ENCODE results near the gene ZDHHC5. TPM values are rescaled to one million over a fixed set of nuclear protein-coding genes. Genes with fewer than 3 reads are reported as not detected.

ZDHHC5 gene
- total RNA-seq, 2 donors from 2014 or later, result 46.0 to 53.3 TPM

DNA sequence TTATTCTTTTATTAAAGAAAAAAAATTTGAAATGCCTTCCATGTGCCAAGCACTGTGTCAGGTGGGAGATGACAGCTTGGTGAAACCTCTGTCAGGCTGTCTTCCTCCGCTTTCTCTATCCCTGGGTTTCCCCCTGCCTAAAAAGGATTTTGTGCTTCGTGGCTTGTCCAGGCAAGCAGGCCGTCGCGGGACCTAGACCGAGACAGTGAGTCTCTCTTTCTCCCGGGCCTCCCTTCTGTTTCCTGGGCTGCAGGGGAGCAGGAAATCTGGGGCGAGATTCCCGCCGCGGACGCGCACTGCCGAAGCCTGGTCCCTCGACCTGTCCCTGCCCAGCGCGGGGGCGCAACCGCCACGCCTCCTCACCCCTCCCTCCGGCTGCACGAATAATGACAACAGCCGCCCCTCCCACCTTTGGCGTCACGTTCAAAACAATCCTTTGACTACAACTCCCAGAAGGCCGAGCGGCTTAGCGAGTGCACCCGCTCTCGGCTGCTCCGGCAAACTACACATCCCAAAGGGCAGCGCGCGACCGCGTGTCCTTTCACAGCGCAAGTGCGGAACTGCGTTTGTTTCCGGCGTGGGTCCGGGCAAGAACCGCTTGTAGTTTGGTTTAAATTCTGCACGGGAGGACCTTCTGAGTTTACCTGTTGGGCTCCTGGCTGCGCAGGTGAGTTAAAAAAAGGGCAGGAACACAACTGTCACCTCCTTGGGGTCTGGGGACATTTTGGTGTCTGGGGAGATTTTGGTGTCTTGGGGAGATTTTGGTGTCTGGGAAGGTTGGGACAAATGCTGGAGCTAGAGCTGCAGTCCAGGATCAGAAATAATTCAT, 10.5 kb upstream of the ZDHHC5 start, which contains the start of gene CLP1:
Gene CLP1, plus strand, starts transcription at position 569 of the 829 bp plus-strand sequence. CDS start 1,715 bp downstream, outside the sequence.
- DNase-seq (ENCODE audit: low spot score) (peak; percentile 99), ATAC-seq (ENCODE audit: insufficient number of reproducible peaks, low FRiP score, low read depth) (peak; percentile 95)
- Histone ChIP-seq H3K4me1 (ENCODE audit: control insufficient read depth in 1 of 2, low read depth in 2 of 2) (peaks cover 4 to 27% of the 10 kb centered on the region in 2 donors), H3K36me3 (peaks cover 20% of the 10 kb centered on the region), H3K9me3 (no peaks in the 10 kb centered on the region), H3K4me3 (peak within 1 kb of the TSS; percentile 77), H3K27me3 (replicated peaks; ENCODE audit: insufficient read depth) (no peaks in the 10 kb centered on the region), H3K27ac (peak within 1 kb of the TSS; percentile 86 to 89)
- TF ChIP-seq, protein P1, sequence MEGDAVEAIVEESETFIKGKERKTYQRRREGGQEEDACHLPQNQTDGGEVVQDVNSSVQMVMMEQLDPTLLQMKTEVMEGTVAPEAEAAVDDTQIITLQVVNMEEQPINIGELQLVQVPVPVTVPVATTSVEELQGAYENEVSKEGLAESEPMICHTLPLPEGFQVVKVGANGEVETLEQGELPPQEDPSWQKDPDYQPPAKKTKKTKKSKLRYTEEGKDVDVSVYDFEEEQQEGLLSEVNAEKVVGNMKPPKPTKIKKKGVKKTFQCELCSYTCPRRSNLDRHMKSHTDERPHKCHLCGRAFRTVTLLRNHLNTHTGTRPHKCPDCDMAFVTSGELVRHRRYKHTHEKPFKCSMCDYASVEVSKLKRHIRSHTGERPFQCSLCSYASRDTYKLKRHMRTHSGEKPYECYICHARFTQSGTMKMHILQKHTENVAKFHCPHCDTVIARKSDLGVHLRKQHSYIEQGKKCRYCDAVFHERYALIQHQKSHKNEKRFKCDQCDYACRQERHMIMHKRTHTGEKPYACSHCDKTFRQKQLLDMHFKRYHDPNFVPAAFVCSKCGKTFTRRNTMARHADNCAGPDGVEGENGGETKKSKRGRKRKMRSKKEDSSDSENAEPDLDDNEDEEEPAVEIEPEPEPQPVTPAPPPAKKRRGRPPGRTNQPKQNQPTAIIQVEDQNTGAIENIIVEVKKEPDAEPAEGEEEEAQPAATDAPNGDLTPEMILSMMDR (IDR thresholded peaks at IDR 0.05), result peak; percentile 8

DNA sequence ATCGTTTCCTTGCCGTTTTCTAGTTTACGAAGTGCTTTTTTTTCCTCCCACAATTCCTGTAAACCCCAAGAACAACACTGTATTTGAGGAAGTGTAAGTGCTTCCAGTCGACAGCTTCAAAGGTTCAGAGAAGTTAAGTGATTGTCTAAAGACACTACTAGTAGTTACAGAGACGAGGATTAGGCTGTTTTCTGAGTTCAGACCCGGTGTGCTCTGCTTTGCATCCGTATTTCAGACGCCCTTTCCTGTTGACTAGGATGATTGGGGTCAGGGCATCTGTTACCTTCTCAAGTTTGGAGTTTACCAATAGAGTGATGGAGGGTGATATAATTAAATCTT, 9.9 kb upstream of the ZDHHC5 start:
- peak overlapping the region; percentile 60 to 65 for H3K27ac ChIP-seq
- peak overlapping the region; percentile 77 for H3K4me3 ChIP-seq
- no peaks in the 10 kb centered on the region for H3K9me3 ChIP-seq
- TF ChIP-seq, protein P1 (IDR thresholded peaks at IDR 0.05), result no peak
- peaks cover 20% of the 10 kb centered on the region for H3K36me3 ChIP-seq
- no peak for ATAC-seq (ENCODE audit: insufficient number of reproducible peaks, low FRiP score, low read depth)
- no peaks in the 10 kb centered on the region for H3K27me3 ChIP-seq (replicated peaks; ENCODE audit: insufficient read depth)
- H3K4me1 ChIP-seq (ENCODE audit: control insufficient read depth in 1 of 2, low read depth in 2 of 2), result peaks cover 4 to 22% of the 10 kb centered on the region in 2 donors
- DNase-seq (ENCODE audit: low spot score), result no peak

GRCh38 chr11:57659669-57660068, 8.2 kb upstream of the ZDHHC5 start:
- Histone ChIP-seq H3K9me3 (no peaks in the 10 kb centered on the region), H3K27me3 (replicated peaks; ENCODE audit: insufficient read depth) (no peaks in the 10 kb centered on the region), H3K4me3 (no peak overlapping the region), H3K27ac (no peak overlapping the region), H3K4me1 (ENCODE audit: control insufficient read depth in 1 of 2, low read depth in 2 of 2) (peaks cover 4 to 21% of the 10 kb centered on the region in 2 donors), H3K36me3 (peaks cover 20% of the 10 kb centered on the region)
- DNase-seq (ENCODE audit: low spot score), result no peak
- no peak for ATAC-seq (ENCODE audit: insufficient number of reproducible peaks, low FRiP score, low read depth)
- TF ChIP-seq, protein P1 (IDR thresholded peaks at IDR 0.05), result no peak

DNA sequence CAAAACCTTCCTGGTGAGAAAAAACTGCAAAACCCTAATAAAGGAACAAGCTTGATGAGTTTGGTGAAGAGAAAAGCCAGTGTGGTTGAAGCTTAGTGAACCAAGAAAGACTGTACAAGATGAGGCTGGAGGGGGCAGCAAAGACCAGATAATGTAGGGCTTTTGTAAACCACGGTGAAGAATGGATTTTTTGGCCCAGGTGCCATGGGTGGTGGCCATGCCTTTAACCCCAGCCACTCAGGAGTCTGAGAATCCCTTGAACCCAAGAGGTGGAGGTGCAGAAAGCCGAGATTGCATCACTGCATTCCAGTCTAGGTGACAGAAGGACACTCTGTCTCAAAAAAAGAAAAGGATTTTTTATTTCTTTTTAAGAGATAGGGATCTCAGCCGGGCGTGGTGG, 5.0 kb upstream of the ZDHHC5 start:
- TF ChIP-seq, protein P1 (IDR thresholded peaks at IDR 0.05), result no peak
- peaks cover 4 to 22% of the 10 kb centered on the region in 2 donors for H3K4me1 ChIP-seq (ENCODE audit: control insufficient read depth in 1 of 2, low read depth in 2 of 2)
- ATAC-seq (ENCODE audit: insufficient number of reproducible peaks, low FRiP score, low read depth), result no peak
- H3K4me3 ChIP-seq, result no peak overlapping the region
- H3K27ac ChIP-seq, result no peak overlapping the region
- H3K9me3 ChIP-seq, result no peaks in the 10 kb centered on the region
- no peak for DNase-seq (ENCODE audit: low spot score)
- H3K36me3 ChIP-seq, result peaks cover 20% of the 10 kb centered on the region
- no peaks in the 10 kb centered on the region for H3K27me3 ChIP-seq (replicated peaks; ENCODE audit: insufficient read depth)

DNA sequence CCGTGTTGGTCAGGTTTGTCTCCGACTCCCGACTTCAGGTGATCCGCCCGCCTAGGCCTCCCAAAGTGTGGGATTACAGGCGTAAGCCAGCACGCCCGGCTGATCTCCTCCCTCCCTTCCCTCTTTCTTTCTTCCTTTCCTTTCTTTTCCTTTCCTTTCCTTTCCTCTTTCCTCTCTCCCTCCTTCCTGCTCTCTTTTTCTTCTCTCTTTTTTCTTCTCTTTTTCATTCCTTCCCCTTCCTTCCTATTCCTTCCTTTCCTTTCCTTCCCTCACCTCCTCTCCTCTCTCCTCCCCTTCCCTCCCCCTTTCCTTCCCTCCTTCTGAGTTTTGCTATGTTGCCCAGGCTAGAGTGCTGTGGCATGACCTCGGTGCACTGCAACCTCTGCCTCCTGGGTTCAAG, 3.9 kb upstream of the ZDHHC5 start:
- ATAC-seq (ENCODE audit: insufficient number of reproducible peaks, low FRiP score, low read depth) (no peak), DNase-seq (ENCODE audit: low spot score) (no peak)
- H3K27me3 ChIP-seq (replicated peaks; ENCODE audit: insufficient read depth), result no peaks in the 10 kb centered on the region
- no peaks in the 10 kb centered on the region for H3K9me3 ChIP-seq
- TF ChIP-seq, protein P1 (IDR thresholded peaks at IDR 0.05), result no peak
- no peak overlapping the region for H3K27ac ChIP-seq
- H3K36me3 ChIP-seq, result peaks cover 20% of the 10 kb centered on the region
- H3K4me1 ChIP-seq (ENCODE audit: control insufficient read depth in 1 of 2, low read depth in 2 of 2), result peaks cover 5 to 15% of the 10 kb centered on the region in 2 donors
- no peak overlapping the region for H3K4me3 ChIP-seq
